Astrocyte of the hippocampus (primary cell): ENCODE results near the gene HNRNPH3.

Experiments
- DNase-seq: peaks from one replicate; pipeline ENCODE4 v3.0.0; 2011; ENCODE audit warnings: low read depth, low spot score

The HNRNPH3 gene

GRCh38 chr10:68330852-68331454 lies 911 bp upstream of the HNRNPH3 start:
- DNase-seq: peak; percentile 51

DNA sequence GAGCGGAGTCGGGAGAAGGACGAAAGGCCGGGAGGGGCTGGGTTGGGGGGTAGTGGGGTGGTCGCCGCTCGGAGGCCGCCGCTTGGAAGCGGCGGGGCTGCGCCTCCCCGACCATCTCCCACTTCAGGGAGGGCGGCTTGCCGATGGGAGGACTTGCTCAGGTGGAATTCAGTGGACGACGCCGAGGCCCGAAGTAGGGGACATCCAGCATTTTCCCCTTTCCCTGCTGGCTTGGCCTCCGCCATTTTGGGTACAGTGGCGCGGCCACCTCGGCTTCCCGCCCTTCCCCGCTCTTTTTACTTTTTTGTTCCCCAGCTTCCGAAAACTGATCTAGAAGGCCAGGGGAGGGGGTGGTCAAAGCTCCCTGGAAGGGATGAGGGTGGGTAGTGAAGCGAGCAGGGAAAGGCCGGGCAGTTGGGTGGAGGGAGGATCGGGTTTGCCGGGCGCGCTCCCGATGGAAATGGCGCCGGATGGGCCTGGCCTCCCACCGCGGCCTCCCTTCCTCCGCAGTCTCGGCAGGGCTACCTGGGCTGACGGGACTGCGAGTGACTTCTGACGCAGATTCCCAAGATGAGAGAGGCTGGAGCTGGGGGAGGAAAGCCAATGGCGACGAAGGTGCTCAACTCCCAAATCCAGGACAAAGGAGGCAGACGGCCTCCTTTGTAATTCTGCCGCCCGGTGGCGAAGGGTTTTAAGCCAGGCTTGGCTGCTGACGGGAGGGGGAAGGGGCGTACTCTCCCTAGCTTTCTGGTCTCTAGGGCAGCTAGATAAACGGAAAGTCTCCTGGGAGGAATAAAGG lies 594 bp downstream of the HNRNPH3 start, which contains the start of gene PBLD:
Gene PBLD, minus strand, starts transcription at position 670 of the 799 bp plus-strand sequence. CDS start 26,084 bp downstream, outside the sequence.
- peak; percentile 91 for DNase-seq

DNA sequence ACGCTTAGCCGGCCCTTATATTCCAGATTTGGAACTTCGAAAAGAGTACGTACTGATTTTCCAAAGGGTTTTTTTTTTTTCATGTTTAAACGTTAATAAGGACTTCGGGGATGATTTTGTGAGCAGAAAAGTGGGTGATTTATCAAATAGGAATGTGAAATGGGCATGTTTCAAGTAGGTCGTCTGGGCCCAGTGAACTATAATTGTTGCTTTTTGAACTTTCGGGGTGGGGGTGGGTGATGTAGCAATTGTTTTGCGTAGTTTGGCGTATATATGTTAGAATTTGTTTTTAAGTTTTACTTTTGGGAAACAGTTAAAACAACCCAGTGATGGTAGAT lies 1.2 kb downstream of the HNRNPH3 start:
- DNase-seq: no peak

DNA sequence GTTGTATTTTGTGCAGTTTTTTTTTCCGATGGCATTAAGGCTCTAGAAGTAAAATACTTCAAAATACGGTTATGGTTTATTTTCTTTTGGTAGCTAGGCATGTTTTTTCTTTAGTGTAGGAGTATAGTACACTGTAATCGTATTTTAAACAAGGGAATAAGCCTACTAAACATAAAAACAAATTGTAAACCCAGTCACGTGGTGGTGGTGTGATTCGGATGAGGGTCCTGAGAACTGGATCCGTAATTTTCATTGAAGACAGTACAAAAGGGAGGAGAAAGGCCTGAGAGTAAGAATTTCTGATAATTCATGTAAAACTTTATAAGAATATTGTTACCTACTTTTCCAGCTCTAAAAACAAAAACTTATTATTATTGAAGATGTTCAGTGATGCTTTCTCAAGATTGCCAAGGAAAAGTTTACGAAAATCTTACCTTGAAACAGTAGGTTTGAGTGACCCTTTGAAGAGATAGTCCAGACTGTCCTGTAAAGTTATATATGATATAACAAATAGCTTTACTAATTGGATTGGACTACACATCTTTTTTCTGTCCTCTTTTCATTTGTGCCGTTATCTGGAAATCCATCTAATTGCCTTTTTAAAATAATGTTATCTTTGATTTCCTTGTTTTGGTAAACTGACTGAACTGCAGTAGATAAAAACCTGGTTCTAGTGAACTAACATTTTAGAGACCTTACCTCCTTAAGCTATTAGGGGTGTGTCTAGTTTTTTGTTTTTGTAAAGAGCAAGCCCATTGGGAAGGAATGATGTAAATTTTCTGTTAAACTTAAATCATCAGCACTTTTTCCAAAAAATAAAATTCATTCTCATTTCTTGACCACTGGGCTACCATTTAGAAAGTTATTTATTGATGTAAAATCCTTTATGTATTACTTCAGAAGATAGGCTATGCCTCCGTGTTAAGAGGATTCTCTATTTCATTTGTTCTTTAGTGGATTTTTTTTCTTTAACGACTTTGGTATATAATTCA lies 1.9 kb downstream of the HNRNPH3 start:
- peak; percentile 26 for DNase-seq

GRCh38 chr10:68334672-68335467 lies 3.0 kb downstream of the HNRNPH3 start:
- no peak for DNase-seq

GRCh38 chr10:68336754-68337351 lies 5.0 kb downstream of the HNRNPH3 start:
- no peak for DNase-seq

- no peak for DNase-seq
Measured at GRCh38 chr10:68340358-68341080, 8.7 kb downstream of the HNRNPH3 start.

DNA sequence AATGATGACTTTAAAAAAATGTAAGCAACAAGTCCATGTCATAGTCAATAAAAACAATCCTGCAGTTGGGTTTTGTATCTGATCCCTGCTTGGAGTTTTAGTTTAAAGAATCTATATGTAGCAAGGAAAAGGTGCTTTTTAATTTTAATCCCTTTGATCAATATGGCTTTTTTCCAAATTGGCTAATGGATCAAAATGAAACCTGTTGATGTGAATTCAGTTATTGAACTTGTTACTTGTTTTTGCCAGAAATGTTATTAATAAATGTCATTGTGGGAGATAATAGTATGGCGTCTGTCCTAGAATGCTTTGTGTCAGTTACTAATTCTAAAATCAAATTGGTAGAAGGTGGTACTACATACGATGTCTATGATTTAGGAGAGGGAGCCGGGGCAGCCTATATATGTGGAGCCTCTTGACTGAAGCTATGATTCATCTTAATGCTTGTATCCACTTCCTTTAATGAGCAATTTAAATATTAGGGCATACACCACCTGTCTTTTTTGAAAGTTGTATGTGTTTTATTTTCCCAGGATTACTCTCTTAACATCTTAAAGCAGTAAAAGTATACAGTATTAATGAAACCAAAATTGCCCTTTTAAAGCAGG lies 11.1 kb downstream of the HNRNPH3 start:
- DNase-seq: no peak

- no peak for DNase-seq
Measured at GRCh38 chr10:68345621-68346020, 13.8 kb downstream of the HNRNPH3 start.

DNA sequence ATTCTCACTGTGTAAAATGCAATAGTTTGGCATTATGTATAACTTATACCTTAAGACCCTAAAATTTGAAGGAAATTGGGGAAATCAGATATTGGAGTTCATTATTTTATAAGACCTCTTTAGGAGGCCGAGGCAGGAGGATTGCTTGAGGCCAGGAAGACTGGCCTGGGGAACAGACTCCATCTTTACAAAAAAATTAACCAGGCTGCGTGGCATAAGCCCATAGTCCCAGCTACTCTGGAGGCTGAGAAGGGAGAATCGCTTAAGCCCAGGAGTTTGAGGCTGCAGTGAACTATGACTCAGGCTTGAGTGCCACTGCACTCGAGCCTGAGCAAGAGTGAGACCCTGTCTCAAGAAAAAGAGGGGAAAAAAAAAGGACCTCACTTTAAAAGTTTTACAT lies 14.9 kb downstream of the HNRNPH3 start:
- DNase-seq: no peak

DNA sequence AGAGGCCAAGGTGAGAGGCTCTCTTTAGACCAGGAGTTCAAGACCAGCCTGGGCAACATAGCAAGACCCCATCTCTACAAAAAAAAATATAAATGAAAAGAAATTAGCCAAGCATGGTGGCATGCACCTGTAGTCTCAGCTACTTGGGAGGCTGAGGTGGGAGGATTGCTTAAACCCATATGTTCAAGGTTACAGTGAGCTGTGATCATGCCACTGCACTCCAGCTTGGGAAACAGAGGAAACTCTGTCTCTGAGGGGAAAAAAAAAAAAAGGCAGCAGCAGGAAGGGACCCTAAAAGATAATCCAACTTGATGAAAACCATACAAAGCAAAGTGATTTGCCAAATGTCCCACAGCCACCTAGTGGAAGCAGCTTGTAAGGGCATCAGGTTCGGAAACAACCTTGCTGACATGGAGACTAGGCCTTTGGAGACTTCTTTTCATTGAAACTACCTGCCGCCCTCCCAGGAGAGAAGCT lies 16.4 kb downstream of the HNRNPH3 start:
- DNase-seq: peak; percentile 65

DNA sequence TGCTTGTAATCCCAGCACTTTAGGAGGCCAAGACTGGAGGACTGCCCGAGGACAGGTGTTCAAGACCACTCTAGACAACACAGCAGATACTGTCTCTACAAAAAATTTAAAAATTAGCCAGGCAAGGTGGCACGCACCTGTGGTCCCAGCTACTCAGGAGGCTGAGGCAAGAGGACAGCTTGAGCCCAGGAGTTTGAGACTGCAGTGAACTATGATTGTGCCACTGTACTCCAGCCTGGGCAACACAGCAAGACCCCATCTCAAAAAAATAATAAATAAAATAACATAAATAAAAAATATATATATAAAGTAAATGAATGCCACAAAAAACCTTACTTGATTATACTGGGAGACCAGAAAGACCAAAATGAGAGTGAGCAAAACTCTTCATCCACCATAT lies 21.7 kb downstream of the HNRNPH3 start:
- DNase-seq: no peak

- DNase-seq: no peak
Measured at GRCh38 chr10:68359189-68359588, 27.3 kb downstream of the HNRNPH3 start.

GRCh38 chr10:68362590-68362989 lies 30.7 kb downstream of the HNRNPH3 start:
- no peak for DNase-seq

DNA sequence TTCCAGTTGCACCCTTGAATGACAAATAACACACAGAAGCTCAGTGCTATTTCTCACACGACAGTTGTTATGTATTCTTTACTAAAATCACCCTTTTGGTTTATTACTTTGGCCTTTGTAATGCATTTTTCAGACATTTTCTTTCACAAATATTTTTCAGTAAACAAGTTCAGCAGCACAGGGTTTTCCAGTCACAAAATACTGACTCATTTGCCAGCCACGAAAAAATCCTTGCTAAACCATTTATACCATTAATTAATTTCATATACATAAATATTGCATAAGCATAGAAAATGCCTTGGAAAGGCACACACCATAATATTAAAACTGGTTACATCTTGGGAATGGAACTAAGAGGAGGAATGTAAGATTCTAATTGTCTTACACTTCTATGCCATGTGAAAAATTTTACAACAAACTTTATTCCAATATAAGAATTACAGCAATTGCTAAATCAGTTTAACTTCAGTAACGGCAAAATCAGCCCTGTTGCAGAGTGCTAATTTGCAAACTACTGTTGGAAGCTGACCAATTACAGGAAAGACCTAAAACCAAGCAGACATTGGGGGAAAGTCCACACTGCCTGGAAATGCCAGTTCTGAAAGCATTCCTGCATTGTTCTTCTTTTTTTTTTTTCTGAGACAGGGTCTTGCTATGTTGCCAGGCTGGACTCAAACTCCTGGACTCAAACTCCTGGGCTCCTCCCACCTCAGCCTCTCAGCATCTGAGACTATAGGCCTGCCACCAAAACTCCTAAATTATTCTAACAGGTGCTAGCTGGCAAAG lies 32.4 kb downstream of the HNRNPH3 start:
- peak; percentile 9 for DNase-seq

GRCh38 chr10:68365611-68366010 lies 33.7 kb downstream of the HNRNPH3 start:
- no peak for DNase-seq

DNA sequence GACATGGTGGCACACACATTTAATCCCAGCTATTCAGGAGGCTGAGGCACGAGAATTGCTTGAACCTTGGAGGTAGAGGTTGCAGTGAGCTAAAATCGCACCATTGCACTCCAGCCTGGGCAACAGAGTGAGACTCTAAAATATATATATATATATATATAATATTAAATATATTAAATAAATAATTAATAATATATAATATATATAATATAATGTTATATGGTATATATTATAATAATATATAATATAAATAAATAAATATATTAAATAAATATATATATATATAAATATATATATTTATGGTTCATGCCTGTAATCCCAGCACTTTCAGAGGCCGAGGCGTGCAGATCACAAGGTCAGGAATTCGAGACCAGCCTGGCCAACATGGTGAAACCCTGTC lies 34.7 kb downstream of the HNRNPH3 start:
- DNase-seq: no peak

DNA sequence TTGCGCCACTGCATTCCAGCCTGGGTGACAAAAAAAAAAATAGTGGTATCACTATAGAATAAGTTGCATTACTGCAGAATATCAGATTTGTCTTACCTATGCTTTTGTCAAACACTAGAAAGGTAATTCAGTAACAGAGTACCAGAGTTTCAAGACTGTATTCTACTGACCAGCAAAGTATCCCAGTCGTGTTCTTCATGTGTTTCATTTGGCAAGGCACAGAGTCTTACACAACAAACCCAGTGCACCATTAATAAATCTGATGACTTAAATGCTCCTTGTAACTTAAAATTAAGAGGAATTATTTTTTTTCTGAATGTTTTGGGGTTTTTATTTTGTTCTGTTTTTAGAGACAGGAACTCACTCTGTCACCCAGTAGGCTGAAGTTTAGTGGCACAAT lies 35.3 kb downstream of the HNRNPH3 start:
- DNase-seq: no peak

DNA sequence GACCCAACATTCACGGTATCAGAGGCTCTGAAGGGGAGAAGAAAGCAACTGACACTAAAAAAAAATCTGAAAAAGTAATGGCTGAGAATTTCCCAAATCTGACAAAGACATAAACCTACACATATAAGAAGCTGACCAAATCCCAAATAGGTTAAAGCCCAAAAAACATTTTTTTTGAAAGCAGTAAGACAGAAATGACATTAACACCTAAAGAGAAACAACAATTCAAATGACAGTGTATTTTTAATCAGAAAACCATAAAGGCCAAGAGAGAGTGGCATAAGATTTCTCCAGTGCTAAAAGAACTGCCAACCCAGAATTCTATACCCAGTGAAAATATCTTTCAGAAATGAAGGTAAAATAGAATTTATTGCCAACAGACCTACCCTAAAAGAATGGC lies 39.7 kb downstream of the HNRNPH3 start:
- no peak for DNase-seq
